Neural cell (in vitro differentiated cells): ENCODE results near the gene KLHL30. TPM values are rescaled to one million over a fixed set of nuclear protein-coding genes. Genes with fewer than 3 reads are reported as not detected.

Experiments
- H2AFZ ChIP-seq: fragments of 200-600, 300-800 bp; sonication (generic), shearing (Covaris generic); 2 replicates; pipeline ENCODE4 v1.6.0; 2014; ENCODE audit warnings: low read depth, mild to moderate bottlenecking, antibody characterized with exemption, low read length, moderate library complexity
- H3F3A ChIP-seq: fragments of 200-600 bp; shearing (Covaris generic); 2 replicates; pipeline ENCODE4 v1.6.1; 2016; ENCODE audit warnings: mild to moderate bottlenecking, moderate library complexity, mixed read lengths, antibody characterized with exemption, low read length; ENCODE audit not compliant: insufficient read depth, poor library complexity, severe bottlenecking
- H3K27ac ChIP-seq: fragments of 200-600, 300-800 bp; sonication (generic), shearing (Covaris generic); 2 replicates; pipeline ENCODE4 v1.5.1; 2014; ENCODE audit warnings: mild to moderate bottlenecking, low read length, moderate library complexity
- H3K27me3 ChIP-seq: fragments of 300-800, 200-600 bp; sonication (generic), shearing (Covaris generic); 2 replicates; pipeline ENCODE4 v1.6.0; 2014; ENCODE audit warnings: mild to moderate bottlenecking, low read depth, low read length, moderate library complexity; ENCODE audit not compliant: insufficient read depth
- H3K36me3 ChIP-seq: fragments of 300-800, 200-600 bp; sonication (generic), shearing (Covaris generic); 2 replicates; pipeline ENCODE4 v1.5.1; 2014; ENCODE audit warnings: mild to moderate bottlenecking, antibody characterized with exemption, low read length, moderate library complexity; ENCODE audit not compliant: insufficient read depth
- H3K4me2 ChIP-seq: fragments of 300-800, 200-600 bp; sonication (generic), shearing (Covaris generic); 2 replicates; pipeline ENCODE4 v1.6.0; 2014; ENCODE audit warnings: mild to moderate bottlenecking, low read length
- H3K4me3 ChIP-seq: fragments of 300-800, 200-600 bp; sonication (generic), shearing (Covaris generic); 2 replicates; pipeline ENCODE4 v1.5.1; 2014; ENCODE audit warnings: mild to moderate bottlenecking, low read length, moderate library complexity
- H3K79me2 ChIP-seq: fragments of 200-600 bp; shearing (Covaris generic); replicated peaks from 2 replicates; pipeline ENCODE4 v1.6.0; 2014; ENCODE audit warnings: mild to moderate bottlenecking, low read length, moderate library complexity; ENCODE audit not compliant: insufficient read depth
- H3K9ac ChIP-seq: fragments of 300-800, 200-600 bp; sonication (generic), shearing (Covaris generic); 2 replicates; pipeline ENCODE4 v1.6.1; 2016; ENCODE audit warnings: mild to moderate bottlenecking, low read length, mixed read lengths
- H3K9me2 ChIP-seq: fragments of 200-600 bp; shearing (Covaris generic); 2 replicates; pipeline ENCODE4 v1.6.1; 2016; ENCODE audit warnings: mild to moderate bottlenecking, low read length, mixed read lengths; ENCODE audit not compliant: insufficient read depth
- H3K9me3 ChIP-seq: fragments of 200-600, 300-800 bp; sonication (generic), shearing (Covaris generic); 2 replicates; pipeline ENCODE4 v1.6.1; 2016; ENCODE audit warnings: mild to moderate bottlenecking, mixed run types, low read length, moderate library complexity, mixed read lengths
- H4K20me1 ChIP-seq: fragments of 200-600 bp; shearing (Covaris generic); 2 replicates; pipeline ENCODE4 v1.6.1; 2016; ENCODE audit warnings: mild to moderate bottlenecking, mixed run types; ENCODE audit not compliant: insufficient read depth
- EP300 ChIP-seq: fragments of 450-650 bp; conservative IDR thresholded peaks from 2 replicates; pipeline ENCODE4 v1.6.1; 2014; ENCODE audit warnings: antibody characterized with exemption, mild to moderate bottlenecking, moderate library complexity; ENCODE audit not compliant: poor library complexity, severe bottlenecking
- EZH2 ChIP-seq: fragments of 200-600, 300-800 bp; shearing (Covaris generic), sonication (generic); IDR thresholded peaks from 2 replicates; pipeline ENCODE4 v1.6.1; 2014; ENCODE audit warnings: antibody characterized with exemption, low read length, borderline replicate concordance, mild to moderate bottlenecking; ENCODE audit not compliant: insufficient read depth, poor library complexity, severe bottlenecking
- MXI1 ChIP-seq: fragments of 450-650 bp; conservative IDR thresholded peaks from 2 replicates; pipeline ENCODE4 v1.6.1; 2014; ENCODE audit warnings: antibody characterized with exemption, mild to moderate bottlenecking; ENCODE audit not compliant: poor library complexity, severe bottlenecking
- POLR2AphosphoS5 ChIP-seq: IDR thresholded peaks from 2 replicates; pipeline ENCODE4 v1.6.1; 2012
- RAD21 ChIP-seq: fragments of 450-650 bp; conservative IDR thresholded peaks from 2 replicates; pipeline ENCODE4 v1.6.1; 2014; ENCODE audit warnings: antibody characterized with exemption, mild to moderate bottlenecking, moderate library complexity
- SMC3 ChIP-seq: fragments of 450-650 bp; conservative IDR thresholded peaks from 2 replicates; pipeline ENCODE4 v1.6.1; 2014; ENCODE audit warnings: antibody characterized with exemption, mild to moderate bottlenecking, moderate library complexity; ENCODE audit not compliant: poor library complexity
- TAF1 ChIP-seq: IDR thresholded peaks from 2 replicates; pipeline ENCODE4 v1.6.1; 2012; ENCODE audit warnings: low read depth
- polyA plus RNA-seq: library from polyadenylated mRNA; depleted of rRNA; stranded (reverse); fragments of >200 nt; gene quantifications from 2 replicates; pipeline ENCODE4 v1.2.3, GENCODE V29; 2014
- TF ChIP-seq, protein P1 (sequence below): fragments of 450-650 bp; IDR thresholded peaks from 2 replicates; pipeline ENCODE4 v1.5.1; 2014; ENCODE audit warnings: antibody characterized with exemption, mild to moderate bottlenecking, moderate library complexity; ENCODE audit not compliant: poor library complexity, severe bottlenecking
- TF ChIP-seq, protein P2 (sequence below): IDR thresholded peaks from 2 replicates; pipeline ENCODE4 v1.6.1; 2012; ENCODE audit warnings: borderline replicate concordance

The KLHL30 gene
- polyA plus RNA-seq, 1 donor from 2014 or later, result not detected

- H3K9ac ChIP-seq, result no peak overlapping the region
- H3F3A ChIP-seq, result no peaks in the 10 kb centered on the region
- no peaks in the 10 kb centered on the region for H3K9me2 ChIP-seq
- H3K4me3 ChIP-seq, result no peak overlapping the region
- H2AFZ ChIP-seq, result no peak overlapping the region
- no peaks in the 10 kb centered on the region for H3K36me3 ChIP-seq
- no peaks in the 10 kb centered on the region for H3K9me3 ChIP-seq
- H4K20me1 ChIP-seq, result no peaks in the 10 kb centered on the region
- H3K27me3 ChIP-seq, result no peaks in the 10 kb centered on the region
- no peak for TF ChIP-seq POLR2AphosphoS5
- TF ChIP-seq, protein P1, sequence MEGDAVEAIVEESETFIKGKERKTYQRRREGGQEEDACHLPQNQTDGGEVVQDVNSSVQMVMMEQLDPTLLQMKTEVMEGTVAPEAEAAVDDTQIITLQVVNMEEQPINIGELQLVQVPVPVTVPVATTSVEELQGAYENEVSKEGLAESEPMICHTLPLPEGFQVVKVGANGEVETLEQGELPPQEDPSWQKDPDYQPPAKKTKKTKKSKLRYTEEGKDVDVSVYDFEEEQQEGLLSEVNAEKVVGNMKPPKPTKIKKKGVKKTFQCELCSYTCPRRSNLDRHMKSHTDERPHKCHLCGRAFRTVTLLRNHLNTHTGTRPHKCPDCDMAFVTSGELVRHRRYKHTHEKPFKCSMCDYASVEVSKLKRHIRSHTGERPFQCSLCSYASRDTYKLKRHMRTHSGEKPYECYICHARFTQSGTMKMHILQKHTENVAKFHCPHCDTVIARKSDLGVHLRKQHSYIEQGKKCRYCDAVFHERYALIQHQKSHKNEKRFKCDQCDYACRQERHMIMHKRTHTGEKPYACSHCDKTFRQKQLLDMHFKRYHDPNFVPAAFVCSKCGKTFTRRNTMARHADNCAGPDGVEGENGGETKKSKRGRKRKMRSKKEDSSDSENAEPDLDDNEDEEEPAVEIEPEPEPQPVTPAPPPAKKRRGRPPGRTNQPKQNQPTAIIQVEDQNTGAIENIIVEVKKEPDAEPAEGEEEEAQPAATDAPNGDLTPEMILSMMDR, result no peak
- TF ChIP-seq MXI1, result no peak
- TF ChIP-seq, protein P2, sequence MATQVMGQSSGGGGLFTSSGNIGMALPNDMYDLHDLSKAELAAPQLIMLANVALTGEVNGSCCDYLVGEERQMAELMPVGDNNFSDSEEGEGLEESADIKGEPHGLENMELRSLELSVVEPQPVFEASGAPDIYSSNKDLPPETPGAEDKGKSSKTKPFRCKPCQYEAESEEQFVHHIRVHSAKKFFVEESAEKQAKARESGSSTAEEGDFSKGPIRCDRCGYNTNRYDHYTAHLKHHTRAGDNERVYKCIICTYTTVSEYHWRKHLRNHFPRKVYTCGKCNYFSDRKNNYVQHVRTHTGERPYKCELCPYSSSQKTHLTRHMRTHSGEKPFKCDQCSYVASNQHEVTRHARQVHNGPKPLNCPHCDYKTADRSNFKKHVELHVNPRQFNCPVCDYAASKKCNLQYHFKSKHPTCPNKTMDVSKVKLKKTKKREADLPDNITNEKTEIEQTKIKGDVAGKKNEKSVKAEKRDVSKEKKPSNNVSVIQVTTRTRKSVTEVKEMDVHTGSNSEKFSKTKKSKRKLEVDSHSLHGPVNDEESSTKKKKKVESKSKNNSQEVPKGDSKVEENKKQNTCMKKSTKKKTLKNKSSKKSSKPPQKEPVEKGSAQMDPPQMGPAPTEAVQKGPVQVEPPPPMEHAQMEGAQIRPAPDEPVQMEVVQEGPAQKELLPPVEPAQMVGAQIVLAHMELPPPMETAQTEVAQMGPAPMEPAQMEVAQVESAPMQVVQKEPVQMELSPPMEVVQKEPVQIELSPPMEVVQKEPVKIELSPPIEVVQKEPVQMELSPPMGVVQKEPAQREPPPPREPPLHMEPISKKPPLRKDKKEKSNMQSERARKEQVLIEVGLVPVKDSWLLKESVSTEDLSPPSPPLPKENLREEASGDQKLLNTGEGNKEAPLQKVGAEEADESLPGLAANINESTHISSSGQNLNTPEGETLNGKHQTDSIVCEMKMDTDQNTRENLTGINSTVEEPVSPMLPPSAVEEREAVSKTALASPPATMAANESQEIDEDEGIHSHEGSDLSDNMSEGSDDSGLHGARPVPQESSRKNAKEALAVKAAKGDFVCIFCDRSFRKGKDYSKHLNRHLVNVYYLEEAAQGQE, result no peak
- no peak for TF ChIP-seq RAD21
- no peak for TF ChIP-seq TAF1
- no peak for TF ChIP-seq EZH2
- no peak for TF ChIP-seq SMC3
- no peaks in the 10 kb centered on the region for H3K79me2 ChIP-seq
- no peak overlapping the region for H3K4me2 ChIP-seq
- H3K27ac ChIP-seq, result no peak overlapping the region
Observed at GRCh38 chr2:238146884-238147544, 8.5 kb downstream of the KLHL30 start.

- Histone ChIP-seq H3K9ac (no peak overlapping the region), H3K9me2 (no peaks in the 10 kb centered on the region), H3K4me3 (no peak overlapping the region), H3K4me2 (no peak overlapping the region), H2AFZ (no peak overlapping the region), H4K20me1 (no peaks in the 10 kb centered on the region), H3K36me3 (no peaks in the 10 kb centered on the region), H3F3A (no peaks in the 10 kb centered on the region), H3K9me3 (no peaks in the 10 kb centered on the region), H3K79me2 (no peaks in the 10 kb centered on the region), H3K27me3 (no peaks in the 10 kb centered on the region), H3K27ac (no peak overlapping the region)
- TF ChIP-seq EP300 (no peak), POLR2AphosphoS5 (no peak), TAF1 (no peak), MXI1 (no peak), RAD21 (no peak), SMC3 (no peak), EZH2 (no peak)
- TF ChIP-seq, protein P1, result no peak
- TF ChIP-seq, protein P2, result no peak
Observed at GRCh38 chr2:238148981-238149380, 10.5 kb downstream of the KLHL30 start.
